NK-92 (cell line): ENCODE results near the gene DYSF.

Source experiments
- DNase-seq: peaks from one replicate; lab custom pipeline; 2025; ENCODE audit not compliant: unreplicated experiment; lab: John Stamatoyannopoulos, UW

The DYSF gene

GRCh38 chr2:71702071-71702970, 249.0 kb downstream of the DYSF start:
- no peak for DNase-seq

- no peak for DNase-seq
These were observed 249.9 kb downstream of the DYSF start for GRCh38 chr2:71702971-71703898.

GRCh38 chr2:71704131-71704561, 250.8 kb downstream of the DYSF start:
- DNase-seq: no peak

- DNase-seq: no peak
These were observed 251.3 kb downstream of the DYSF start for GRCh38 chr2:71704688-71705087.

GRCh38 chr2:71705171-71705960, 252.0 kb downstream of the DYSF start:
- DNase-seq: no peak

- DNase-seq: no peak
These were observed 252.8 kb downstream of the DYSF start for GRCh38 chr2:71706121-71706520.

GRCh38 chr2:71706836-71707235, 253.5 kb downstream of the DYSF start:
- DNase-seq: no peak

GRCh38 chr2:71710367-71711132, 257.2 kb downstream of the DYSF start:
- no peak for DNase-seq

- no peak for DNase-seq
These were observed 257.9 kb downstream of the DYSF start for GRCh38 chr2:71711133-71711855.

GRCh38 chr2:71712158-71712818, 258.9 kb downstream of the DYSF start:
- DNase-seq: no peak

GRCh38 chr2:71713581-71714580, 260.5 kb downstream of the DYSF start:
- no peak for DNase-seq

- no peak for DNase-seq
These were observed 261.4 kb downstream of the DYSF start for GRCh38 chr2:71714601-71715240.

GRCh38 chr2:71715241-71715750, 261.9 kb downstream of the DYSF start:
- no peak for DNase-seq

GRCh38 chr2:71715951-71716696, 262.8 kb downstream of the DYSF start:
- DNase-seq: no peak

GRCh38 chr2:71716697-71717624, 263.6 kb downstream of the DYSF start:
- no peak for DNase-seq
